ENCODE data around the gene ART1. TPM values are rescaled to one million over a fixed set of nuclear protein-coding genes. Genes with fewer than 3 reads are reported as not detected.

Gene ART1
- total RNA-seq, 1 experiment from 2014 or later, result not detected

DNA sequence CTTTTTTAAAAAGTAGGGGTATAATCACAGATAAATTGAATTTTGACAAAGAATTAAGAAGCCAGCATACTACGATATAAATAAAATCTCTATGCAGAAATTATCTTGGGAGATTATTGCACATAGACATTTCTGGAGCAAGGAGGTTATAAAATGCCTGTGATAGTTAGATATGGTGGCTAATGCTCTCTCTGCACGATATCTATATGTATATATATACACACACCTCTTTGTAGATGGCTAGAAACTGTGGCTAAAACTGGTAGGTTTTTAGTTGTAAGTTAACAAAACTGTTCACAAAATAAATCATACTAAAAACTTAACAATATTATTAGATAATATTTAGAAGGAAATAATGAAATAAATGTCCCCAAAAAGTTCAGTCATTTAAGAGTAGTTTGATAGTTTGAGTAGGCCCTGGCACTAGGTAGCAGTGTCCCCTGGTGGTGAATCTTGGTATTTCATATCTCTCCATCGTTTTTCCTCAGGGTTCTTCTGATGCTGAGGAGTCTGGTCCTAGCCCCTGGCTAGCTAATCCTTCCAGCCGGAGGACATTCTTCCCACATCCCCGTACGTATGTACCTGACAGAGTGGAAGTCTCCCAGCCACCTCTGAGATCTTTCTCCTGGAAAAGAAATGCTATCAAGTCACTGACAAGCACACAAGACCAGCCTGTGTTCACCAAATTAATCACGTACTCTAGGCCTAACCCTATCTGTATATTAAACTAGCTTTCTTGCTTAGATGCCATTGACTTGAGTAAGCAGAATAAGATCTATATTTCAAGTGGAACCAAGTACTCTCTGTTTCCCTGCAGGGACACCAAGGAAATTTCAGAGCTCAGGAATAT is 35.3 kb upstream of the ART1 start:
- Histone ChIP-seq H3K18ac (ENCODE audit: insufficient read length, low read depth, low read length) (no peak overlapping the region), H2BK12ac (ENCODE audit: insufficient read length, low read depth, low read length) (no peak overlapping the region), H3K79me2 (ENCODE audit: insufficient read depth, low read length) (no peaks in the 10 kb centered on the region), H2BK5ac (ENCODE audit: insufficient read length, low read length) (no peak overlapping the region), H4K20me1 (ENCODE audit: control insufficient read depth, insufficient read depth, insufficient read length) (no peaks in the 10 kb centered on the region), H3K79me1 (ENCODE audit: insufficient read depth, low read depth, low read length, poor library complexity, severe bottlenecking) (no peaks in the 10 kb centered on the region), H3K4me1 (ENCODE audit: insufficient read depth, low read length) (no peaks in the 10 kb centered on the region), H3K56ac (ENCODE audit: insufficient read length, low read depth, low read length) (no peak overlapping the region), H2BK20ac (ENCODE audit: low read depth, low read length, poor library complexity, severe bottlenecking) (no peak overlapping the region), H4K5ac (ENCODE audit: insufficient read length, low read depth, low read length) (no peak overlapping the region), H3K27ac (ENCODE audit: insufficient read length, low read depth, low read length) (no peak overlapping the region), H3T11ph (ENCODE audit: low read length) (no peak overlapping the region), H3K4ac (ENCODE audit: low read depth, low read length) (no peak overlapping the region), H3K23ac (ENCODE audit: insufficient read length, low read depth, low read length) (no peak overlapping the region), H3K23me2 (ENCODE audit: insufficient read length, low read depth, low read length, poor library complexity, severe bottlenecking) (no peaks in the 10 kb centered on the region), H3K4me2 (ENCODE audit: insufficient read depth, insufficient read length, low read length) (no peak overlapping the region), H3K9ac (ENCODE audit: extremely low read depth, insufficient read length, low read length) (no peak overlapping the region), H2BK15ac (ENCODE audit: low read depth, low read length) (no peak overlapping the region), H3K27me3 (ENCODE audit: insufficient read depth, low read length) (no peaks in the 10 kb centered on the region), H2BK120ac (ENCODE audit: low read depth, low read length, poor library complexity, severe bottlenecking) (no peak overlapping the region), H3K14ac (ENCODE audit: insufficient read depth, low read length) (no peak overlapping the region), H3K9me3 (ENCODE audit: control insufficient read depth, low read depth, low read length) (no peaks in the 10 kb centered on the region), H2AK5ac (ENCODE audit: insufficient read length, low read length) (no peak overlapping the region), H4K8ac (replicated peaks; ENCODE audit: insufficient read length, low read depth, low read length) (no peak overlapping the region), H4K91ac (ENCODE audit: insufficient read length, low read depth, low read length) (no peak overlapping the region), H2AFZ (ENCODE audit: low read length) (no peak overlapping the region)
- WGBS (ENCODE audit: extremely low coverage, insufficient read length, low lambda C conversion rate), result no CpG with 5 or more reads among the region's 7 CpGs
- no peaks in the 10 kb centered on the region for H3K36me3 Mint-ChIP-seq (ENCODE audit: insufficient read depth in 1 of 3, low read depth in 3 of 3)
- TF ChIP-seq, protein P1, sequence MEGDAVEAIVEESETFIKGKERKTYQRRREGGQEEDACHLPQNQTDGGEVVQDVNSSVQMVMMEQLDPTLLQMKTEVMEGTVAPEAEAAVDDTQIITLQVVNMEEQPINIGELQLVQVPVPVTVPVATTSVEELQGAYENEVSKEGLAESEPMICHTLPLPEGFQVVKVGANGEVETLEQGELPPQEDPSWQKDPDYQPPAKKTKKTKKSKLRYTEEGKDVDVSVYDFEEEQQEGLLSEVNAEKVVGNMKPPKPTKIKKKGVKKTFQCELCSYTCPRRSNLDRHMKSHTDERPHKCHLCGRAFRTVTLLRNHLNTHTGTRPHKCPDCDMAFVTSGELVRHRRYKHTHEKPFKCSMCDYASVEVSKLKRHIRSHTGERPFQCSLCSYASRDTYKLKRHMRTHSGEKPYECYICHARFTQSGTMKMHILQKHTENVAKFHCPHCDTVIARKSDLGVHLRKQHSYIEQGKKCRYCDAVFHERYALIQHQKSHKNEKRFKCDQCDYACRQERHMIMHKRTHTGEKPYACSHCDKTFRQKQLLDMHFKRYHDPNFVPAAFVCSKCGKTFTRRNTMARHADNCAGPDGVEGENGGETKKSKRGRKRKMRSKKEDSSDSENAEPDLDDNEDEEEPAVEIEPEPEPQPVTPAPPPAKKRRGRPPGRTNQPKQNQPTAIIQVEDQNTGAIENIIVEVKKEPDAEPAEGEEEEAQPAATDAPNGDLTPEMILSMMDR (conservative IDR thresholded peaks at IDR 0.05), result peak; percentile 96
- H3K9me3 Mint-ChIP-seq, result no peaks in the 10 kb centered on the region
- H3K27me3 Mint-ChIP-seq (ENCODE audit: low read depth), result no peaks in the 10 kb centered on the region
- no peaks in the 10 kb centered on the region for H3K4me1 Mint-ChIP-seq
- no peak overlapping the region for H3K4me3 Mint-ChIP-seq
- no peak overlapping the region; a peak in 1 of 7 replicates for H3K27ac Mint-ChIP-seq
- DNase-seq, result peak; percentile 44
